SK-N-MC (cell line): Measurements from ENCODE around the gene GDPD1.
A peak's percentile ranks its signal among the peaks of the same experiment; 100 is the strongest.
"Not testable (repeated sequence)": the region's sequence is repeated elsewhere in the genome, so short reads cannot be mapped to it uniquely, and the experiment has no call there.

Source experiments
- DNase-seq: peaks from one replicate; pipeline ENCODE4 v3.0.0-alpha.2; 2011; ENCODE audit warnings: low read depth, low spot score
- H3K27ac ChIP-seq: fragments of 200-600 bp; sonication (generic); 2 replicates; pipeline ENCODE4 v1.5.1; 2016; ENCODE audit warnings: mixed run types
- H3K36me3 ChIP-seq: fragments of 200-600 bp; sonication (generic); 2 replicates; pipeline ENCODE4 v1.6.1; 2017; ENCODE audit warnings: antibody characterized with exemption, low read length, mixed read lengths; ENCODE audit not compliant: insufficient read depth
- H3K4me3 ChIP-seq: fragments of 200-600 bp; sonication (generic); 2 replicates; pipeline ENCODE4 v1.5.1; 2016
- H3K9ac ChIP-seq: fragments of 200-600 bp; sonication (generic); 2 replicates; pipeline ENCODE4 v1.8.0; 2017; ENCODE audit warnings: mixed run types, mixed read lengths; ENCODE audit not compliant: insufficient read length
- H3K9me3 ChIP-seq: fragments of 200-600 bp; sonication (generic); 2 replicates; pipeline ENCODE4 v1.6.1; 2017; ENCODE audit warnings: low read depth, mild to moderate bottlenecking, antibody characterized with exemption, low read length, moderate library complexity, mixed read lengths
- EZH2 ChIP-seq: fragments of 200-600 bp; sonication (generic); IDR thresholded peaks from one replicate; pipeline ENCODE4 v1.6.1; 2017; ENCODE audit warnings: antibody characterized with exemption
- FOXP2 ChIP-seq: optimal IDR thresholded peaks from 2 replicates; pipeline ENCODE3; 2011; ENCODE audit warnings: mild to moderate bottlenecking, moderate library complexity; ENCODE audit not compliant: insufficient read depth; ENCODE audit errors: extremely low read length, control extremely low read depth
- POLR2AphosphoS5 ChIP-seq: IDR thresholded peaks from 2 replicates; pipeline ENCODE4 v1.6.1; 2012; ENCODE audit warnings: mild to moderate bottlenecking, low read depth, low read length, borderline replicate concordance

The GDPD1 gene

DNA sequence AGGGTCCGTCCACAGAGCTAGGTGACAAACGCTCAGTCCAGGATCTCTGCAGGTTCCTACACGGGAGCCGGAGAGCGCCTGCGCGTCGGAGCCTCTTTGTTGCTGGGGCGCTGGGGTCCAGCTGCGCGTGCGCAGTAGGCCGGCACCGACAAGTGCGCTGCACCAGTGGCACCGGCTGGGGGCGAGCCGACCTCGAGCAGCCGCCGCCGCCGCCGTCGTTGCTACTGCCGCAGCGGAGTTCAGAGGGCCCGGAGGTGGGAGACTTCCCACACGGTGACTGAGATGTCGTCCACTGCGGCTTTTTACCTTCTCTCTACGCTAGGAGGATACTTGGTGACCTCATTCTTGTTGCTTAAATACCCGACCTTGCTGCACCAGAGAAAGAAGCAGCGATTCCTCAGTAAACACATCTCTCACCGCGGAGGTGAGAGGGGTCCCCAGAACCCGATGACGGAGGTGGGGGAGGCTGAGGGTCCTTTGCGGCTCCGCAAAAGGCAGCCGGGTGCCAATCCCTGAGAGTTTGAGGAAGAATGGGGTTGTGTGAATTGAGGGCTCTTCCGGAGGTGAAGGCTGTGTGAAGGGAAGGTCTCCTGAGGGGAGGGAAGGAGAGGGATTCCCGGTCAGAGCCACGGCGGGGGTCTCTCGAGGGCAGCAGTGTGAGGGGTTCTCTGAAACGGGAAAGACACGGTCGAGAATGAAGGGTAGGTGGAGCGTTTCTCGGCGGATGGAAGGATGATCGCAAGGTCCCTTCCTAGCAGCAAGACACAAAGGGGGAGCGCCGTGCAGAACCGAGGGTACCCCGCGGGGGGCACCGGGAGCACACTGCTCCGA is at the start of gene GDPD1:
Gene GDPD1, plus strand, starts transcription at position 184 of the 831 bp plus-strand sequence. Its CDS starts 99 bp downstream, at position 283.
- peak; percentile 84 for TF ChIP-seq POLR2AphosphoS5
- TF ChIP-seq EZH2 = no peak
- no peak for TF ChIP-seq FOXP2
- Histone ChIP-seq H3K9ac (peak within 1 kb of the TSS; percentile 88), H3K36me3 (no peaks in the 10 kb centered on the region), H3K9me3 (no peaks in the 10 kb centered on the region), H3K27ac (0 out of 2 replicates have a peak within 1 kb of the TSS, but pooled peaks have one; percentile 13), H3K4me3 (peak within 1 kb of the TSS; percentile 100)
- DNase-seq = peak; percentile 39

DNA sequence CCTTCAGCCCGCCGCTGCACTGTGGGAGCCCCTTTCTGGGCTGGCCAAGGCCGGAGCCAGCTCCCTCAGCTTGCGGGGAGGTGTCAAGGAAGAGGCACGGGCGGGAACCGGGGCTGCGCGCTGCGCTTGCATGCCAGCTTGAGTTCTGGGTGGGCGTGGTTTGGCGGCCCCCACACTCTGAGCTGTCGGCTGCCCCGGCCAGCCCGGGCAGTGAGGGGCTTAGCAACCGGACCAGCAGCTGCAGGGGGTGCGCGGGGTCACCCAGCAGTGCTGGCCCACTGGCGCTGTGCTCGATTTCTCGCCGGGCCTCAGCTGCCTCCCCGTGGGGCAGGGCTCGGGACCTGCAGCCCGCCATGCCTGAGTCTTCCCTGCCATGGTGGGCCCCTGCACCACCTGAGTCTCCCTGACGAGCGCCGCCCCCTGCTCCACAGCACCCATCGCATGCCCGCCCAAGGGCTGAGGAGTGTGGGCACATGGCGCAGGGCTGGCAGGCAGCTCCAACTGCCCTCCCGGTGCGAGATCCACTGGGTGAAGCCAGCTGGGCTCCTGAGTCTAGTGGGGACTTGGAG is 47.8 kb upstream of the GDPD1 start:
- H3K36me3 ChIP-seq = peaks cover 54% of the 10 kb centered on the region
- TF ChIP-seq FOXP2 (no peak), POLR2AphosphoS5 (no peak), EZH2 (no peak)
- no peak overlapping the region for H3K4me3 ChIP-seq
- H3K27ac ChIP-seq = no peak overlapping the region
- H3K9me3 ChIP-seq = no peaks in the 10 kb centered on the region
- no peak for DNase-seq
- H3K9ac ChIP-seq = no peak overlapping the region

DNA sequence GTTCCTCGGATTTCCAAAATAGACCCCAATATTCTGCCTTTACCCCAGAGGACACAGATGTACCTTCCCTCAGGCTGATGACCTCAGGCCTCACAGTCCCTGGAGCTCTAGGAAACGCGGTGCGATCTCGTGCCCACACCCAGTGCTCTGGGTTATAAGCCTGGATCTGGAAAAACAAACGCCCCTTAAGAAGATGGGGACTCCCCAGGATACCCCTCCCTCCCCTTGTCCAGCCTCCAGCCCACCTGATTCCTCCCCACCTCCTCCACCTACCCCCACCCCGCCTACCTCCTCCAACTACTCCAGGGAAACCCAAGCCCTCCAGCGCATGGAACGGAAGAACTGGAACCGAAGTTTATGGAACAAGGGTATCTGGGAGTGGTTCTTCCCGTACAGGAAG is 45.6 kb upstream of the GDPD1 start:
- Histone ChIP-seq H3K27ac (no peak overlapping the region), H3K36me3 (peaks cover 46% of the 10 kb centered on the region), H3K9ac (no peak overlapping the region), H3K9me3 (no peaks in the 10 kb centered on the region), H3K4me3 (no peak overlapping the region)
- TF ChIP-seq POLR2AphosphoS5 = no peak
- TF ChIP-seq FOXP2 = no peak
- no peak for TF ChIP-seq EZH2
- DNase-seq = no peak

DNA sequence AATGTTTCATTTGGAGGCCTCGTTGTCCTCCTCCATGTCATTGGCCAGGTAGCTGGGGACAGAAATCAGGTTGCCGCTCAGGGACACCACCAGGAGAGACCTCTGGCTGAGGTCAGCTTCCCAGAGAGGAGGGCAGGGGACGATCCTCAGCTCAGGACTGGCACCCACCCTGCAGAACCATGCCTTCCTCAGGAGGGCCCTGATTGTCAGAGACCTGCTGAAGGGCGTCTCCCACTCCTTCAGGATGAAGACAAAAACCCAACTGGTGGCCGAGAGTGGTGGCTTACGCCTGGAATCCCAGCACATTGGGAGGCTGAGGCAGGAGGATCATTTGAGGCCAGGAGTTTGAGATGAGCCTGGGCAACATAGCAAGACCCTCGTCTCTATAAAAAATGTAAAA is 45.2 kb upstream of the GDPD1 start:
- no peaks in the 10 kb centered on the region for H3K9me3 ChIP-seq
- no peak for TF ChIP-seq EZH2
- TF ChIP-seq POLR2AphosphoS5 = no peak
- no peak for TF ChIP-seq FOXP2
- DNase-seq = no peak
- H3K27ac ChIP-seq = no peak overlapping the region
- H3K36me3 ChIP-seq = peaks cover 42% of the 10 kb centered on the region
- no peak overlapping the region for H3K9ac ChIP-seq
- no peak overlapping the region for H3K4me3 ChIP-seq

DNA sequence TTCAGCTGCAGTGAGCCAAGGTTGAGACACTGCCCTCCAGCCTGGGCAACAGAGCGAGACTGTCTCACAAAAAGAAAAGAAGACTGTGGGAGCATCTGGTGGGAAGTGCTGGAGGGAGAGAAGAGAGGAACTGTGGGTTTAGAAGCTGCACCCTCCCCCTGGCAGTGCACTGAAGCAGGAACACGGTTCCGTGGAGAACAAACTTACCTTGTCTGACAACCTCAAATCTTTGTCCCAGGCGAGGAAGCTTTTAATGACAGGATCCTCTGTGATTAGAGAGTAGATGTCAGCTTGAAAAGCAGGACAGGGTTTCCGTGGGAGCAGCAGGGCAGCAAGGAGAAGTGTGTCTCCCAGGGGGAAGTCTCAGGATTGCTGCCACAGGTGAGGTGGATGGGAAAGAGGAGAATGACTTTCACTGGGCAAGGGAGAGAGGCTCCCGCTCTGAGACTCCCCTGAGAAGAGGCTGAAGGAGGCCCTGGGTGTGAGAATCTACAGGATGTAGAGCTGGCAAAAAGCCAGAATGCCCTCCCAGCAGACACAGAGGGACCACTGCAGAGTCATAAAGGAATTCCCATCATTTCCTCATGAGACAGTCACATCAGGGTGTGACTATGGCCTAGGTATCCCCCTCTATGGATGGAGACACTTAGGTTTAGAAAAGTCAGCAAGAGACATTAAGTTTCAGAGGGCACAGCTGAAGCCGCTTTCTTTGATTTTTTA is 41.9 kb upstream of the GDPD1 start:
- Histone ChIP-seq H3K36me3 (peaks cover 16% of the 10 kb centered on the region), H3K9ac (no peak overlapping the region), H3K4me3 (no peak overlapping the region), H3K27ac (no peak overlapping the region), H3K9me3 (no peaks in the 10 kb centered on the region)
- TF ChIP-seq FOXP2 (no peak), EZH2 (no peak), POLR2AphosphoS5 (no peak)
- DNase-seq = no peak

DNA sequence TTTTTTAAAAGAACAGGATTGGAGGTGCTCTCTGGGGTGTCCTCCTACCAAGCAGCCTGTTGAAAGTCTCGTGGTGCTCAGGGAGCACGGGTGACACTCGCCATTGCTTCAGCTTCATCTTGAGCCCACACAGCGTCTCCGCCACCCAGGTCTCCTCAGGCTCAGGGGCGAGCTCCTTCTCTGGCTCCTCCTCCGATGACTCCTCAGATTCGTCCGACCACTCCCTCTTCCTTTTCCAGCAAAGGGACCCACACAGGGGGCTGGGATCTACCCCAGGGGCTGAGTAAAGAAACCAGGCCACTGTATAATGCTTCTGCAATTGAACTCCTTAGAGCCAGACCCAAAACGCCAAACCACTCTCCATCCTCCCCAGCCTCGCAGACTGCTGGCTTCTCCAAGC is 40.7 kb upstream of the GDPD1 start:
- not testable (repeated sequence) for H3K9ac ChIP-seq, H3K27ac ChIP-seq, H3K36me3 ChIP-seq, H3K9me3 ChIP-seq, DNase-seq, H3K4me3 ChIP-seq

DNA sequence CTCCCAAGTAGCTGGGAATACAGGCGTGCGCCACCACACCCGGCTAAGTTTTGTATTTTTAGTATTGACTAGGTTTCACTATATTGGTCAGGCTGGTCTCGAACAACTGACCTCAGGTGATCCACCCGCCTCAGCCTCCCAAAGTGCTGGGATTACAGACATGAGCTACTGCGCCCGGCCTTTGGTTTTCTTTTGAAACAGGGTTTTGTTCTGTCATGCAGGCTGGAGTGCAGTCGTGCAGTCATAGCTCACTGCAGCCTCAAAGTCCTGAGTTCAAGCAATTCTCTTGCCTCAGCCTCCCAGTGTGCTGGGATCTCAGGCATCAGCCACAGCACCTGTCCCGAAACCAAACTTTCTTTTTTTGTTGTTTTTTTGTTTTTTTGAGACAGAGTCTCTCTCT is 39.7 kb upstream of the GDPD1 start:
- Histone ChIP-seq H3K9ac (no peak overlapping the region), H3K36me3 (peaks cover 9% of the 10 kb centered on the region), H3K9me3 (no peaks in the 10 kb centered on the region), H3K27ac (no peak overlapping the region), H3K4me3 (no peak overlapping the region)
- no peak for DNase-seq
- TF ChIP-seq POLR2AphosphoS5 (no peak), FOXP2 (no peak), EZH2 (no peak)

DNA sequence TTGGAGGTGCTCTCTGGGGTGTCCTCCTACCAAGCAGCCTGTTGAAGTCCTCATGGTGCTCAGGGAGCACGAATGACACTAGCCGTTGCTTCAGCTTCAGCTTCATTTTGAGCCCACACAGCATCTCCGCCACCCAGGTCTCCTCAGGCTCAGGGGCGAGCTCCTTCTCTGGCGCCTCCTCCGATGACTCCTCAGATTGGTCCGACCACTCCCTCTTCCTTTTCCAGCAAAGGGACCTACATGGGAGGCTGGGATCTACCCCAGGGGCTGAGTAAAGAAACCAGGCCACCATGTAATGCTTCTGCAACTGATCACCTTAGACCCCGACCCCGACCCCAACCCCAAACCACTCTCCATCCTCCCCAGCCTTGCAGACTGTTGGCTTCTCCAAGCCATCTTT is 38.8 kb upstream of the GDPD1 start:
- no peaks in the 10 kb centered on the region for H3K9me3 ChIP-seq
- no peak overlapping the region for H3K27ac ChIP-seq
- H3K4me3 ChIP-seq = no peak overlapping the region
- H3K36me3 ChIP-seq = peaks cover 16% of the 10 kb centered on the region
- H3K9ac ChIP-seq = no peak overlapping the region
- no peak for DNase-seq
- TF ChIP-seq POLR2AphosphoS5 (no peak), FOXP2 (no peak), EZH2 (no peak)
